Neural cell (in vitro differentiated cells): ENCODE data around the gene FNDC3B. TPM values are rescaled to one million over a fixed set of nuclear protein-coding genes. Genes with fewer than 3 reads are reported as not detected.

ENCODE experiments used
- H2AFZ ChIP-seq: fragments of 200-600, 300-800 bp; sonication (generic), shearing (Covaris generic); 2 replicates; pipeline ENCODE4 v1.6.0; 2014; ENCODE audit warnings: low read depth, mild to moderate bottlenecking, antibody characterized with exemption, low read length, moderate library complexity
- H3F3A ChIP-seq: fragments of 200-600 bp; shearing (Covaris generic); 2 replicates; pipeline ENCODE4 v1.6.1; 2016; ENCODE audit warnings: mild to moderate bottlenecking, moderate library complexity, mixed read lengths, antibody characterized with exemption, low read length; ENCODE audit not compliant: insufficient read depth, poor library complexity, severe bottlenecking
- H3K27ac ChIP-seq: fragments of 200-600, 300-800 bp; sonication (generic), shearing (Covaris generic); 2 replicates; pipeline ENCODE4 v1.5.1; 2014; ENCODE audit warnings: mild to moderate bottlenecking, low read length, moderate library complexity
- H3K27me3 ChIP-seq: fragments of 300-800, 200-600 bp; sonication (generic), shearing (Covaris generic); 2 replicates; pipeline ENCODE4 v1.6.0; 2014; ENCODE audit warnings: mild to moderate bottlenecking, low read depth, low read length, moderate library complexity; ENCODE audit not compliant: insufficient read depth
- H3K36me3 ChIP-seq: fragments of 300-800, 200-600 bp; sonication (generic), shearing (Covaris generic); 2 replicates; pipeline ENCODE4 v1.5.1; 2014; ENCODE audit warnings: mild to moderate bottlenecking, antibody characterized with exemption, low read length, moderate library complexity; ENCODE audit not compliant: insufficient read depth
- H3K4me2 ChIP-seq: fragments of 300-800, 200-600 bp; sonication (generic), shearing (Covaris generic); 2 replicates; pipeline ENCODE4 v1.6.0; 2014; ENCODE audit warnings: mild to moderate bottlenecking, low read length
- H3K4me3 ChIP-seq: fragments of 300-800, 200-600 bp; sonication (generic), shearing (Covaris generic); 2 replicates; pipeline ENCODE4 v1.5.1; 2014; ENCODE audit warnings: mild to moderate bottlenecking, low read length, moderate library complexity
- H3K79me2 ChIP-seq: fragments of 200-600 bp; shearing (Covaris generic); replicated peaks from 2 replicates; pipeline ENCODE4 v1.6.0; 2014; ENCODE audit warnings: mild to moderate bottlenecking, low read length, moderate library complexity; ENCODE audit not compliant: insufficient read depth
- H3K9ac ChIP-seq: fragments of 300-800, 200-600 bp; sonication (generic), shearing (Covaris generic); 2 replicates; pipeline ENCODE4 v1.6.1; 2016; ENCODE audit warnings: mild to moderate bottlenecking, low read length, mixed read lengths
- H3K9me2 ChIP-seq: fragments of 200-600 bp; shearing (Covaris generic); 2 replicates; pipeline ENCODE4 v1.6.1; 2016; ENCODE audit warnings: mild to moderate bottlenecking, low read length, mixed read lengths; ENCODE audit not compliant: insufficient read depth
- H3K9me3 ChIP-seq: fragments of 200-600, 300-800 bp; sonication (generic), shearing (Covaris generic); 2 replicates; pipeline ENCODE4 v1.6.1; 2016; ENCODE audit warnings: mild to moderate bottlenecking, mixed run types, low read length, moderate library complexity, mixed read lengths
- H4K20me1 ChIP-seq: fragments of 200-600 bp; shearing (Covaris generic); 2 replicates; pipeline ENCODE4 v1.6.1; 2016; ENCODE audit warnings: mild to moderate bottlenecking, mixed run types; ENCODE audit not compliant: insufficient read depth
- CTCF ChIP-seq: fragments of 450-650 bp; IDR thresholded peaks from 2 replicates; pipeline ENCODE4 v1.5.1; 2014; ENCODE audit warnings: antibody characterized with exemption, mild to moderate bottlenecking, moderate library complexity; ENCODE audit not compliant: poor library complexity, severe bottlenecking
- EP300 ChIP-seq: fragments of 450-650 bp; conservative IDR thresholded peaks from 2 replicates; pipeline ENCODE4 v1.6.1; 2014; ENCODE audit warnings: antibody characterized with exemption, mild to moderate bottlenecking, moderate library complexity; ENCODE audit not compliant: poor library complexity, severe bottlenecking
- EZH2 ChIP-seq: fragments of 200-600, 300-800 bp; shearing (Covaris generic), sonication (generic); IDR thresholded peaks from 2 replicates; pipeline ENCODE4 v1.6.1; 2014; ENCODE audit warnings: antibody characterized with exemption, low read length, borderline replicate concordance, mild to moderate bottlenecking; ENCODE audit not compliant: insufficient read depth, poor library complexity, severe bottlenecking
- MXI1 ChIP-seq: fragments of 450-650 bp; conservative IDR thresholded peaks from 2 replicates; pipeline ENCODE4 v1.6.1; 2014; ENCODE audit warnings: antibody characterized with exemption, mild to moderate bottlenecking; ENCODE audit not compliant: poor library complexity, severe bottlenecking
- POLR2AphosphoS5 ChIP-seq: IDR thresholded peaks from 2 replicates; pipeline ENCODE4 v1.6.1; 2012
- RAD21 ChIP-seq: fragments of 450-650 bp; conservative IDR thresholded peaks from 2 replicates; pipeline ENCODE4 v1.6.1; 2014; ENCODE audit warnings: antibody characterized with exemption, mild to moderate bottlenecking, moderate library complexity
- REST ChIP-seq: IDR thresholded peaks from 2 replicates; pipeline ENCODE4 v1.6.1; 2012; ENCODE audit warnings: borderline replicate concordance
- SMC3 ChIP-seq: fragments of 450-650 bp; conservative IDR thresholded peaks from 2 replicates; pipeline ENCODE4 v1.6.1; 2014; ENCODE audit warnings: antibody characterized with exemption, mild to moderate bottlenecking, moderate library complexity; ENCODE audit not compliant: poor library complexity
- TAF1 ChIP-seq: IDR thresholded peaks from 2 replicates; pipeline ENCODE4 v1.6.1; 2012; ENCODE audit warnings: low read depth
- polyA plus RNA-seq: library from polyadenylated mRNA; depleted of rRNA; stranded (reverse); fragments of >200 nt; gene quantifications from 2 replicates; pipeline ENCODE4 v1.2.3, GENCODE V29; 2014

Gene FNDC3B
- polyA plus RNA-seq, 1 donor from 2014 or later, result 4.9 TPM

GRCh38 chr3:172442606-172443005 lies 403.2 kb downstream of the FNDC3B start:
- H2AFZ ChIP-seq, result no peak overlapping the region
- H3K27me3 ChIP-seq, result peaks cover 22% of the 10 kb centered on the region
- H4K20me1 ChIP-seq, result no peaks in the 10 kb centered on the region
- H3K36me3 ChIP-seq, result no peaks in the 10 kb centered on the region
- no peaks in the 10 kb centered on the region for H3K9me3 ChIP-seq
- H3K27ac ChIP-seq, result no peak overlapping the region
- H3K79me2 ChIP-seq, result no peaks in the 10 kb centered on the region
- no peak overlapping the region for H3K9ac ChIP-seq
- H3K4me3 ChIP-seq, result no peak overlapping the region
- no peaks in the 10 kb centered on the region for H3F3A ChIP-seq
- H3K9me2 ChIP-seq, result no peaks in the 10 kb centered on the region
- TF ChIP-seq POLR2AphosphoS5, result no peak
- no peak for TF ChIP-seq CTCF
- no peak for TF ChIP-seq REST
- no peak for TF ChIP-seq SMC3
- TF ChIP-seq EZH2, result no peak
- TF ChIP-seq EP300, result no peak
- TF ChIP-seq MXI1, result no peak
- no peak for TF ChIP-seq RAD21
- TF ChIP-seq TAF1, result no peak
- H3K4me2 ChIP-seq, result no peak overlapping the region

- Histone ChIP-seq H3K4me3 (no peak overlapping the region), H3K36me3 (no peaks in the 10 kb centered on the region), H3K27me3 (peaks cover 44% of the 10 kb centered on the region), H2AFZ (no peak overlapping the region), H3K9me3 (no peaks in the 10 kb centered on the region), H3K9me2 (no peaks in the 10 kb centered on the region), H4K20me1 (no peaks in the 10 kb centered on the region), H3K79me2 (no peaks in the 10 kb centered on the region), H3K4me2 (no peak overlapping the region), H3K9ac (no peak overlapping the region), H3F3A (no peaks in the 10 kb centered on the region), H3K27ac (no peak overlapping the region)
- TF ChIP-seq MXI1 (no peak), REST (no peak), CTCF (no peak), TAF1 (no peak), POLR2AphosphoS5 (no peak), EZH2 (no peak), SMC3 (no peak), RAD21 (no peak), EP300 (no peak)
Measured at GRCh38 chr3:172444821-172445220, 405.4 kb downstream of the FNDC3B start.
